HG02870 (cell line): Measurements from ENCODE around the gene PLEKHM1.
"Not testable (repeated sequence)": the region's sequence is repeated elsewhere in the genome, so short reads cannot be mapped to it uniquely, and the experiment has no call there.

Experiments used
- ATAC-seq: cut with Tn5 transposase; IDR thresholded peaks from one replicate; pipeline ENCODE4 v1.9.1; 2021; ENCODE audit warnings: mild to moderate bottlenecking, moderate library complexity; ENCODE audit not compliant: unreplicated experiment

PLEKHM1 gene

DNA sequence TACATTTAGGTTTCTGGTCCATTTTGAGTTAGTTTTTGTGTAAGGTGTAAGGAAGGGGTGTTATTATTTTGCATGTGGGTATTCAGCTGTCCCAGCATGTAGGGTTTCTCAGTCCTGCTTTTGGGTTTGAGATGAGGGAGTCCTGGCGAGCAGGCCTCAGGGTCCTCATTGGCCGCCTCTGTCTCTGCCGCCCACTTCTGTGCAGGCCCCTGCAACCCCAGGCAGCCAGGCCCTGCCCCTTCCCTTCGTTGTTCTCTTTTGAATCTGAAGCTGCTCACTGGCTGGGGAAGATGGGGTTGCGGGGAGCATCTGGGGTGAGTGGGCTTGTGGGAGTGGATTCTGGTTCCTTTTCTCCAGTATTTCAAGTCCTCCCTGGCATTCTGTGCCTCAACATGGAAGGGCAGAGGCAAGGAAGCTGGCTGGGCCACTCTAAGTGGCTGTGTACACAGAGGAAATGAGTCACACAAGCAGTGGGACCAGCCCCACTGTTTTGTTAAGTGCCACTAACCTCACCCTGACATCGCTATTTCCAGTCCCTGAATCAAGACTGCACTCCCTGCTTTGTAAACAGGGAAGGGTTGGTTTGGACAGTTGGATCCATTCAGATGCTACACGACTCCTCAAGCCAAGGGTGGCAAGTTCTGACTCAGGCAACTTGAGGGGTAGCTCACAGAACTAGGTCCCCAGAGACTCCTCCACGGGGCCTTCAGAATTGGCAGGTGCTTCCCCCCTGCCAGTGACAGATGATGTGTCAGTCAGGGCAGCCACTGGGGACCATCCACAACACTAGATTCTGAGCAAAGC lies 28.8 kb downstream of the PLEKHM1 start:
- peak; percentile 76 for ATAC-seq

GRCh38 chr17:45460422-45460821 lies 30.1 kb downstream of the PLEKHM1 start:
- not testable (repeated sequence) for ATAC-seq

DNA sequence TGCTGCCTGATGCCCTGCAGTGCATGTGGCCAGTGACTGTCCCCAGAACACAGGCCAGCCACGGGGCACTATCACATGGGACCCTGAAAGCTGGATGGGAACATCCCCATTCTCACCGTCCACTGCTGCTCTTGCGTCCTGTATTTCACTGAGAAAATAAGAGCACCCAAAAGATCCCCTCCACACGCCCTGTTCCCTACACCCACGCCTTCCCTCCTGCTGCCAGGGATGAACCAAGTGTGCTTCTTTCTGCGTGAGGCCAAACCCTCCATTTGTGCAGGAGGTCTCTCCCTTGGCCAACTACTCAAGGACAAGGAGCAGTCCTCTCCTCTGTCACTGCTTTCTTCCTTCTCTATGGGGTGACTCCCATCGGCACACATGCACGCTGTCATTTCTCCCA lies 36.2 kb downstream of the PLEKHM1 start:
- ATAC-seq, result not testable (repeated sequence)

DNA sequence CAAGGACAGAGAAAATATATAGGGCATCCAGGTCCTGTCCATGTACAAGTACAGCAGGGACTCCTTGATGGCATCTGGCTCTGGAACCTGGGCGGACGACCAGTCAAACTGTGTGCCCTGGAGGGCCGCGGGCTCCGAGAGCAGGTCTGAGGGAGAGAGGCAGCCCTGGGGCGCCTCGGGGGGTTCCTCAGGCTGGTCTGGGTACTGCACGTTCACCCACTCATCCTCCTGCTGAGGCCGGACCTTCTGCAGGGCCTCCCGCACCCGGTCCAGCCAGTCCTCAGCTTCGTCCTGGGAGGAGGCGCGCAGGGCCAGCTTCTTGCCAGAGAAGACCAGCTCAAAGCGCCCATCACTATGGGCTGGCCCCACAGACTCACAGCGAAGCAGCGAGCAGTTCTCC lies 36.8 kb downstream of the PLEKHM1 start:
- ATAC-seq, result not testable (repeated sequence)

DNA sequence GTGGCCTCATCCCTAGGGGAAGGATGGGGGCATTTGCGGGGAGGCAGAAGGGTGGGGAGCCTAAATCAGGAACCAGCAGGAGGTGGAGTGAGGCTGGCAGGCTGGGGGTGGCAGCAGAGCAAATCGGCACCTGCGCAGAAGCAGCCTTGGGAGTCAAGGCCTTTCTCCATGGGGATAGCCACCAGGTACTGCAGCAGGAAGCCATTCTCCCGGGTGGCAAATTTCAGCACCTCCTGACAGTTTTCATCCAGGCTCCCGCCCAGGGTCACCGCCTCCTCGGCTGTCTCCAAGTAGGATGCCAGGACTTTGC lies 37.3 kb downstream of the PLEKHM1 start:
- not testable (repeated sequence) for ATAC-seq

GRCh38 chr17:45452329-45453224 lies 37.9 kb downstream of the PLEKHM1 start:
- not testable (repeated sequence) for ATAC-seq

- ATAC-seq, result not testable (repeated sequence)
These were observed 38.9 kb downstream of the PLEKHM1 start for GRCh38 chr17:45451660-45452059.

- ATAC-seq, result no peak
These were observed 39.4 kb downstream of the PLEKHM1 start for GRCh38 chr17:45451131-45451530.

DNA sequence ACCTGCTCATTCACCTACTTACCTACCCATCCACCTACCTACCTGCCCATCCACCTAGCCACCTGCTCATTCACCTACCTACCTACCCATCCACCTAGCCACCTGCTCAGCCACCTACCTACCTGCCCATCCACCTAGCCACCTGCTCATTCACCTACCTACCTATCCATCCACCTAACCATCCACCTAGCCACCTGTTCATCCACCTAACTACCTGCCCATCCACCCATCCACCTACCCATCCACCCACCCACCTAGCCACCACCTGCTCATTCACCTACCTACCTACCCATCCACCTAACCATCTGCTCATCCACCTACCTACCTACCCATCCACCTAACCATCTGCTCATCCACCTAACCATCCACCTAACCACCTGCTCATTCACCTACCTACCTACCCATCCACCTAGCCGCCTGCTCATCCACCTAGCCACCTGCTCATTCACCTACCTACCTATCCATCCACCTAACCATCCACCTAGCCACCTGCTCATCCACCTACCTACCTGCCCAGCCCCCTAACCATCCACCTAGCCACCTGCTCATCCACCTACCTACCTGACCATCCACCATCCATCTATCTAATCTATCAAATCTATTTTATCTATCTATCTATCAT lies 40.7 kb downstream of the PLEKHM1 start:
- not testable (repeated sequence) for ATAC-seq

GRCh38 chr17:45449260-45449659 lies 41.3 kb downstream of the PLEKHM1 start:
- ATAC-seq, result not testable (repeated sequence)

DNA sequence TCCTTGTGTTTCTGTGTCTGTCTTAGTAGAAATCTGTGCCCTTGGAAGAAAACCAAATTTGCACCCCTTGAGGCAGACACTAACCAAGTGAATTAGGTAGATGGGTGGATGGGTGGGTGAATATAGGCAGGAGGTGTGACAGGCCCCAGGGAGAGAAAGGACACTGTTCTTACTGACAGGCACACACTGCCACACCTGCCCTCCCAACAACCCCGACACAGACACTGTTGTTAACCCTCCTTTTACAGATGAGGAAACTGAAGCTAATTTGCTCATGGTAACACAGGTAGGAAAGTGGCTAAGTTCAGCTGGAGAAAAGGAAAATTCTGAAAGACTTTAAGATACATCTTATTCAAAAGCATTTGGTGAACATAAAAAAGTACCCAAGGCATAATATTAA lies 42.0 kb downstream of the PLEKHM1 start:
- not testable (repeated sequence) for ATAC-seq

- not testable (repeated sequence) for ATAC-seq
These were observed 42.5 kb downstream of the PLEKHM1 start for GRCh38 chr17:45448066-45448465.

DNA sequence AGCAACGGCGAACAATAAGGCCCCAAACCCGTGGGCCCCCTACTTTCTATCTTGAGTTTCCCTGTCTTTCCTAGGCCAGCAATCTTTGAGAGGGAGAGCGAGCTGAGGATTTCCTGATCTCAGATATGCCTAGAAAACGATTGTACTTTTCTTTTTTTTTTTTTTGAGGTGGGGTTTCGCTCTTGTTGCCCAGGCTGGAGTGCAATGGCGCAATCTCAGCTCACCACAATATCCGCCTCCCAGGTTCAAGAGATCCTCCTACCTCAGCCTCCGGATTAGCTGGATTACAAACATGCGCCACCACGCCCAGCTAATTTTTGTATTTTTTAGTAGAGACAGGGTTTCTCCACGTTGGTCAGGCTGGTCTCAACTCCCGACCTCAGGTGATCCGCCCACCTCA lies 42.9 kb downstream of the PLEKHM1 start:
- not testable (repeated sequence) for ATAC-seq

DNA sequence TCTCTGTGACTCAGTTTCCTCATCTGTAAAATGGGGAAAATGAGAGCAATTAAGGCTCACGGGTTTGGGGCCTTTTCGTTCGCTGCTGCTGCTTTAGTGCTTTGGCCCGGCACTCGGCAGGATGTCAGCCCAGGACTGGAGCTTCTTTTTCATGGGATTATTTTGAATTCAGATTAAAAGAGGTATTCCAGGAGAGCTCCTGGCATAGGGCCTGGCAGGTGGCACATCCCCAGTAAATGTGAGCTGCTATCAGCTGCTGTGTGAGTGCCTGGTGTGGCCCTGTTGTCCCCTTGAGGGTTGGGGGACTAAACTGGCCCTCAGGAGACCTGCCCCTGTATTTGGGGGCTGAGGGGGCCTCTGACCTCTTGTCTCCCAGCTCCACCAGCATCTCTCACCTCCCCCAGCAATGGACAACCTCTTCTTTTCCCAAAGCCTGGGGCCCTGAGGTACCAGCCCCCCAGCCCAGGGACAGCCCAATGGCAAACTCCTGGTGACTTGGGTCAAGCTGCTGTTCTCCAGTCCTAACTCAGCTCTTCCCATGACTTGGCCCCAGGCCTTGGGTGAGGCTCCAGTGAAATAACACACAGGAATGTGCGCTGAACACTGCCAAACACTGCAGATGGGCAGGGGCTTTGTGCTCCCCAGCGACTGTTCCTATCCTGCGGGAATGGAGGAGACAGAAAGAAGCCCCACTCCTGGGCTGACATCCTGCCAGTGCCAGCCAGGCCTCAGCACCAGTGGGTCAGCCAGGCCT lies 43.5 kb downstream of the PLEKHM1 start:
- not testable (repeated sequence) for ATAC-seq

DNA sequence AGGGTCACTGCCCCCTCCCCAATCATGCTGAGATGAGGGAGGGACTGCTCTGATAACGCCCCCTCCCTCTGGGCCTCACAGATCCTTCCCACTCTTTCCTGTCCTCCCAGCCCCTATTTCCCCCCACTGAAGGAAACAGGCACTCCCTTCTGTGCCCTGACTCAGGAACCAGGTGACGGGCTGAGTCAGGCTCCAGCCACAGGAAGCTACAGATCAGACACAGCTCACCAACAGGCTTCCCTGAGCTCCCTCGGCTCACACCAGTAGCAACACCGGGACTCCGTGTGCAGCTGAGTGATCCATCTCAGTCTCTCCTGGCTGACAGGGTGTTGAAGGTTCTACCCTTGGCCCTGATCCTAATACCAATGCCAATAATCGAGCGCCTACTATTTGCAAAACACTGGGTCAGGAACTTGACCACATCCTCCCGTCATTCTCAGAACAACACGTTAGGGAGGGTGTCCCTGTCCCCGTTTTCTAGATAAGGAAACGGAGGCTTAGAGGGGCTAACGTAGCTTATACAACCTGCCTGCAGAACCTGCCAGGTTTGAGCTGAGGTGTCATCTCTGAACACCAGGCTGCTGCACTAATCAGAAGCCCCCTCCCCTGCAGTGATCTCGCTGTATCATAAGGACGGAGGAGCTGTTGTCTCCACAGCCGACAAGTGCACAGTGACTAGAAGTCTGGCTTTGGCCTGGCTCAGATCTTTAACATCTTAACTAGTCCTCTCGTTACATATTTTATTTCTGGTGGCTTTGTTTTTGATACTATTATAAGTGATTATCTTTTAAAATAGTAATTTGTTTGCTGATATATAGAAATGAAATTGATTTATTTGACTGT lies 44.4 kb downstream of the PLEKHM1 start:
- not testable (repeated sequence) for ATAC-seq

GRCh38 chr17:45444856-45445820 lies 45.4 kb downstream of the PLEKHM1 start:
- ATAC-seq, result not testable (repeated sequence)

DNA sequence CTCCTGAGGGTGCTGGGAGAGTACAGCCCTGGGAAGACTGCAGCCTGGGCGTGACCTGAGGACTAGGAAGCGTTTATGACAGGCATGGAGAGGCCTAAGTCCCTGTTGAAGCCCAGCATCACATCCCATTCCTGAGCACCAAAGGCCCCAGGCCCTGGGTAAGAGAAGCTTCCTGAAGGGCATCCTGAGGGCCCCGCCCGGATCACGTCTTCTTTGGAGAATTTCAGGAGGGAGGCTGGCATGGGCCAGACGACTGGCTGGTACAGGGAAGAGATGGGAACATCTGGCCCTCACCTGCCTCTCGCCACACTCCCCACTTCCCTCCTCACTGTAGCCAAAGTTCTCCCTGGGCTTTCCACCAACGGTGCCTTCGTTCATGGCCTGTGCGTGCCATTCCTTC lies 46.2 kb downstream of the PLEKHM1 start:
- not testable (repeated sequence) for ATAC-seq

DNA sequence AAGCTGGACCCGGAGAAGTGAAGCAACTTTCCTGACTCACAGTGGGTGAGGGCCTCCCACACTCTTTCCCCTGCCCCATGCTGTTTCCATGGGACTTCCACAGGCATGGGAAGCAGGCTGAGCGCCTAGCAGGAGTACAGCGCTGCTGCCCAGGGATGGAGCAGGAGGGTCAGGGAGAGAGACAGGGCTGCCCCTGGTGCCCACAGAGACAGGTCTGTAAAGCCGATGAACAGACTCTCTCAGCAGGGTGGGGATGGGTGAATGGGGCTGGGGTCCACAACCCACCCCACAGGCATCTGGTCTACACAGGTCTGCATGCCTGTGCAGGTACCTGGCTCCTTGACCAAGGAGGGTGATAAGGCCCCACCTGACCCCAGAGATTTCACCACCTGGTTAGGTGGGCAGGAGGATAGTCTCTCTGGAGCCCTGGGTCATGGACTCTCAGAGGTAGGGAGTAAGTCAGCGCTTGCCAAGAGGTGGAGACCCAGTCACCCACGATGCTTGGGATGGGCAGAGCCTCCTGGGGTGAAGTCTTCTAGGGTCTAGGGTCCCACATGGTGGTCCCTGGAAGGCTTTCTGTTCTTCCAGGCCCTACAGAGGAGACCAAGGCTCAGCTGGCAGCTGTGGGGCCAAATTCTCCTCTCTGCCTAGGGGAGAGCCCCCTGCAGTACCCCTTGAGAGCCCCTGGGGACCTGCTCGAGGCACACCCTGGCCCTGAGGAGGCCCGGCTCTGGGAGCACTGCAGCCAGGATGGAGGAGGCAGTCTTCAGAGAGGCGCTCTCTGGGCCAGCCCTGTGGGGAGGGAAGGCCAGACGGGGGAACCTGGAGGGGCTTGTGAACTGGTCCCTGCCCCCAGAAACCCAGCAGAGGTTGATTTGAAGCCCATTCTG lies 46.9 kb downstream of the PLEKHM1 start:
- ATAC-seq, result not testable (repeated sequence)
